ENCODE data around the gene NFIB. TPM values are rescaled to one million over a fixed set of nuclear protein-coding genes. Genes with fewer than 3 reads are reported as not detected.

NFIB gene
- total RNA-seq, 1 experiment from 2014 or later = 14.3 TPM

DNA sequence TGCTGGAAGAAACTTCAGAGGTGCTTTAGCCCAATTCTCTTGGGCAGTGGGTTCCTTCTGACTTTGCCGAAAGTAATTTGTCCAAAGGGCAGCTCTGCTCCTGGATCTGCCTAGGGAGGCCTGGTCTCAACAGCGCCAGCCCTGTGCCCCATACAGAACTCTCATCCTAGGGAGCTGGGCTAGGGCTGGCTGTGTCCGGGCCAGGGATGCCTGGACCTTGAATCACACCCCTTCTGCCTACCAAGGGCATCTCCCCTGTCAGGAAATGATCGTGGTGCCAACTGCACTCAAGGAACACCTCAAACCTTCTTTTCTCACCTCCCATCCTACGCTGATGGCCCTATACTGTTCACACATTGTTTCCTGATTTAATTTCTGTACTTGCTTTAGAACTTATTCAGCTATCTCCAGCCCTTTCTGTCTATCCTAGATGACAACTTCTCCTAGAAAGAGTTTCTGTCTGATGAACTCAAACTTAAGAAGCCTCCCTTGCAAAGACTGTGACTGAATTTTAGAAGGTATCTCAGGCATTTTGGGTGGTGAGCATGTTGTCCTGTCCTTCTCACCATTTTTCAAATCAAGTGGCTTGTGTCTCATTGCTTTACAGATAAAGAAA is 37.4 kb upstream of the NFIB start:
- Histone ChIP-seq H3K79me2 (ENCODE audit: insufficient read depth, low read length) (no peaks in the 10 kb centered on the region), H3K18ac (ENCODE audit: insufficient read length, low read depth, low read length) (no peak overlapping the region), H3K4ac (ENCODE audit: low read depth, low read length) (no peak overlapping the region), H2BK120ac (ENCODE audit: low read depth, low read length, poor library complexity, severe bottlenecking) (no peak overlapping the region), H3T11ph (ENCODE audit: low read length) (no peak overlapping the region), H3K56ac (ENCODE audit: insufficient read length, low read depth, low read length) (no peak overlapping the region), H2BK15ac (ENCODE audit: low read depth, low read length) (no peak overlapping the region), H4K91ac (ENCODE audit: insufficient read length, low read depth, low read length) (no peak overlapping the region), H3K27ac (ENCODE audit: insufficient read length, low read depth, low read length) (no peak overlapping the region), H3K9ac (ENCODE audit: extremely low read depth, insufficient read length, low read length) (no peak overlapping the region), H3K4me1 (ENCODE audit: insufficient read depth, low read length) (peaks cover 2% of the 10 kb centered on the region; the same call in 1 of the 2 replicates), H2BK20ac (ENCODE audit: low read depth, low read length, poor library complexity, severe bottlenecking) (no peak overlapping the region), H3K9me3 (ENCODE audit: control insufficient read depth, low read depth, low read length) (no peaks in the 10 kb centered on the region), H3K23me2 (ENCODE audit: insufficient read length, low read depth, low read length, poor library complexity, severe bottlenecking) (peaks cover 37% of the 10 kb centered on the region), H3K4me2 (ENCODE audit: insufficient read depth, insufficient read length, low read length) (no peak overlapping the region), H2BK12ac (ENCODE audit: insufficient read length, low read depth, low read length) (no peak overlapping the region), H2AK5ac (ENCODE audit: insufficient read length, low read length) (no peak overlapping the region), H3K79me1 (ENCODE audit: insufficient read depth, low read depth, low read length, poor library complexity, severe bottlenecking) (no peaks in the 10 kb centered on the region), H4K8ac (replicated peaks; ENCODE audit: insufficient read length, low read depth, low read length) (no peak overlapping the region), H3K14ac (ENCODE audit: insufficient read depth, low read length) (no peak overlapping the region), H3K23ac (ENCODE audit: insufficient read length, low read depth, low read length) (no peak overlapping the region), H2AFZ (ENCODE audit: low read length) (no peak overlapping the region), H2BK5ac (ENCODE audit: insufficient read length, low read length) (no peak overlapping the region), H3K27me3 (ENCODE audit: insufficient read depth, low read length) (peaks cover 42% of the 10 kb centered on the region), H4K5ac (ENCODE audit: insufficient read length, low read depth, low read length) (no peak overlapping the region), H4K20me1 (ENCODE audit: control insufficient read depth, insufficient read depth, insufficient read length) (no peaks in the 10 kb centered on the region)
- Mint-ChIP-seq H3K4me3 (no peak overlapping the region; a peak in 1 of 5 replicates), H3K36me3 (ENCODE audit: insufficient read depth in 1 of 3, low read depth in 3 of 3) (no peaks in the 10 kb centered on the region), H3K27ac (no peak overlapping the region), H3K27me3 (ENCODE audit: low read depth) (peaks cover 85% of the 10 kb centered on the region), H3K9me3 (no peaks in the 10 kb centered on the region), H3K4me1 (peaks cover 53 to 60% of the 10 kb centered on the region in 2 experiments)
- no peak for TF ChIP-seq CTCF (conservative IDR thresholded peaks at IDR 0.05)
- DNase-seq = no peak
- WGBS (ENCODE audit: extremely low coverage, insufficient read length, low lambda C conversion rate) = no CpG with 5 or more reads among the region's 5 CpGs

Data from H9 (cell line).